HepG2 (cell line): ENCODE data around the gene GSX1. TPM values are rescaled to one million over a fixed set of nuclear protein-coding genes. Genes with fewer than 3 reads are reported as not detected.

Experiments used
- CEBPZ ChIP-seq: IDR thresholded peaks from 2 replicates; pipeline ENCODE4 v1.6.1; 2012; ENCODE audit warnings: low read length, improper control_type of control experiment
- CTCF ChIP-seq: sonication (generic); formaldehyde crosslinking; IDR thresholded peaks from 2 replicates; pipeline ENCODE4 v1.5.0; 2020; ENCODE audit warnings: mild to moderate bottlenecking, missing genetic modification reagents, moderate library complexity
- HNRNPLL ChIP-seq: fragments of 200-400 bp; formaldehyde crosslinking; IDR thresholded peaks from 2 replicates; pipeline ENCODE4 v1.6.1; 2017; ENCODE audit warnings: mild to moderate bottlenecking, low read depth, low read length; ENCODE audit not compliant: poor library complexity, severe bottlenecking
- IKZF5 ChIP-seq: IDR thresholded peaks from 2 replicates; pipeline ENCODE4 v1.6.1; 2018; ENCODE audit warnings: missing genetic modification reagents, mild to moderate bottlenecking, missing compliant biosample characterization
- IRX3 ChIP-seq: sonication (generic); formaldehyde crosslinking; IDR thresholded peaks from 2 replicates; pipeline ENCODE4 v1.8.1; 2023; ENCODE audit warnings: mild to moderate bottlenecking, low read depth, missing genetic modification reagents, borderline replicate concordance
- KAT8 ChIP-seq: IDR thresholded peaks from 2 replicates; pipeline ENCODE4 v1.6.1; 2016; ENCODE audit warnings: missing genetic modification reagents, missing compliant biosample characterization
- KDM3A ChIP-seq: IDR thresholded peaks from 2 replicates; pipeline ENCODE4 v1.6.1; 2018; ENCODE audit warnings: low read depth, missing compliant biosample characterization
- NPAS2 ChIP-seq: sonication (generic); formaldehyde crosslinking; IDR thresholded peaks from 2 replicates; pipeline ENCODE4 v1.8.0; 2022; ENCODE audit warnings: mild to moderate bottlenecking, missing genetic modification reagents, borderline replicate concordance
- RAD21 ChIP-seq: fragments of 450-650 bp; formaldehyde crosslinking; IDR thresholded peaks from 2 replicates; pipeline ENCODE4 v1.5.0; 2020; ENCODE audit warnings: mild to moderate bottlenecking
- SALL1 ChIP-seq: sonication (generic); formaldehyde crosslinking; IDR thresholded peaks from 2 replicates; pipeline ENCODE4 v1.8.0; 2022; ENCODE audit warnings: mild to moderate bottlenecking, missing genetic modification reagents
- SSRP1 ChIP-seq: IDR thresholded peaks from 2 replicates; pipeline ENCODE4 v1.6.1; 2016; ENCODE audit warnings: control low read depth
- SYNCRIP ChIP-seq: fragments of 200-400 bp; formaldehyde crosslinking; IDR thresholded peaks from 2 replicates; pipeline ENCODE4 v1.6.1; 2018; ENCODE audit warnings: mild to moderate bottlenecking, low read depth, low read length; ENCODE audit not compliant: insufficient read depth
- TARDBP ChIP-seq: sonication (generic); formaldehyde crosslinking; IDR thresholded peaks from 2 replicates; pipeline ENCODE4 v1.8.0; 2022; ENCODE audit warnings: mild to moderate bottlenecking, missing genetic modification reagents
- THRA ChIP-seq: sonication (generic); formaldehyde crosslinking; IDR thresholded peaks from 2 replicates; pipeline ENCODE4 v1.4.0; 2020; ENCODE audit warnings: missing genetic modification reagents, borderline replicate concordance
- ZIK1 ChIP-seq: sonication (generic); formaldehyde crosslinking; IDR thresholded peaks from 2 replicates; pipeline ENCODE4 v1.5.0; 2020; ENCODE audit warnings: mild to moderate bottlenecking, low read depth, missing genetic modification reagents, borderline replicate concordance
- ZMYM4 ChIP-seq: sonication (generic); formaldehyde crosslinking; IDR thresholded peaks from 2 replicates; pipeline ENCODE4 v1.8.1; 2023; ENCODE audit warnings: mild to moderate bottlenecking, missing genetic modification reagents
- ZNF543 ChIP-seq: sonication (generic); formaldehyde crosslinking; IDR thresholded peaks from 2 replicates; pipeline ENCODE4 v1.4.0; 2020; ENCODE audit warnings: mild to moderate bottlenecking, missing genetic modification reagents
- ZNF768 ChIP-seq: sonication (generic); formaldehyde crosslinking; IDR thresholded peaks from 2 replicates; pipeline ENCODE4 v1.4.0; 2020; ENCODE audit warnings: missing genetic modification reagents
- ZNF777 ChIP-seq: sonication (generic); formaldehyde crosslinking; IDR thresholded peaks from 2 replicates; pipeline ENCODE4 v1.4.0; 2020; ENCODE audit warnings: missing genetic modification reagents
- polyA plus RNA-seq, 8 experiments: library from polyadenylated mRNA; depleted of rRNA in 3 of 8; stranded (reverse) in 7 of 8; unstranded in 1 of 8; fragments of >200 nt; fragmentation: Illumina TruSeq in 4 of 8; extraction: Trizol in 4 of 8; gene quantifications; 2 replicates each; pipeline versions ENCODE4 v1.2.1 to v1.2.3, GENCODE V29; 2011 to 2016; ENCODE audit warnings: low read depth in 4 of 8, missing spikeins in 1 of 8, mixed read lengths in 1 of 8; ENCODE audit not compliant: insufficient read depth in 1 of 8
- total RNA-seq, 5 experiments: library from RNA; depleted of rRNA; stranded (reverse); fragments of >200 nt; fragmentation: Illumina TruSeq; extraction: Trizol; gene quantifications; 2 replicates each; pipeline ENCODE4 v1.2.3, GENCODE V29; 2016; ENCODE audit warnings: low read depth in 1 of 5

GSX1 gene
- total and polyA plus RNA-seq, 2 of the 13 experiments (the other 11 are each of a cell fraction or from before 2014, with no cell fraction given) = not detected

GRCh38 chr13:27826379-27827353 lies 34.4 kb downstream of the GSX1 start (continued):
- TF ChIP-seq ZMYM4 (CRISPR knock-in tag) = peak; percentile 28; the same call in 1 of the 2 replicates
- TF ChIP-seq ZIK1 (CRISPR knock-in tag) = no peak
- TF ChIP-seq THRA (CRISPR knock-in tag) = 0 out of 2 replicates have a peak, but pooled peaks have one; percentile 19
- TF ChIP-seq CEBPZ = no peak
- no peak for TF ChIP-seq ZNF543
- no peak for TF ChIP-seq SYNCRIP
- no peak for TF ChIP-seq SSRP1 (CRISPR knock-in tag)
- TF ChIP-seq TARDBP (CRISPR knock-in tag) = no peak
- TF ChIP-seq HNRNPLL = peak; percentile 37
- no peak for TF ChIP-seq KDM3A
- 0 out of 2 replicates have a peak, but pooled peaks have one; percentile 22 for TF ChIP-seq IKZF5 (CRISPR knock-in tag)
- TF ChIP-seq IRX3 = 0 out of 2 replicates have a peak, but pooled peaks have one; percentile 29
- peak; percentile 91 for TF ChIP-seq RAD21
- no peak for TF ChIP-seq ZNF777 (CRISPR knock-in tag)
- TF ChIP-seq SALL1 = peak; percentile 23; the same call in 1 of the 2 replicates
- no peak for TF ChIP-seq ZNF768 (CRISPR knock-in tag)
- no peak for TF ChIP-seq NPAS2 (CRISPR knock-in tag)
- TF ChIP-seq CTCF (CRISPR knock-in tag) = peak; percentile 91
- TF ChIP-seq KAT8 (CRISPR knock-in tag) = 0 out of 2 replicates have a peak, but pooled peaks have one; percentile 19
